Peyer's patch (tissue), 4 donors: ENCODE results near the gene ATP4A. TPM values are rescaled to one million over a fixed set of nuclear protein-coding genes. Genes with fewer than 3 reads are reported as not detected.

Experiments used
- DNase-seq, 3 donors: peaks; one replicate each; pipeline ENCODE4 v3.0.0-alpha.2; 2017 to 2019
- H3K27ac ChIP-seq, 4 donors: fragments of 200-600 bp; sonication (generic); one replicate each; pipeline ENCODE4 v1.5.1; 2016 to 2019
- H3K27me3 ChIP-seq, 2 donors: fragments of 200-600 bp; sonication (generic); one replicate each; pipeline ENCODE4 v1.5.1; 2019
- H3K36me3 ChIP-seq, 3 donors: fragments of 200-600 bp; sonication (generic); one replicate each; pipeline ENCODE4 v1.5.1; 2016 to 2019
- H3K4me1 ChIP-seq, 4 donors: fragments of 200-600 bp; sonication (generic); one replicate each; pipeline ENCODE4 v1.5.1; 2016 to 2019
- H3K4me3 ChIP-seq, 4 donors: fragments of 200-600 bp; sonication (generic); 1 replicate in 3 of 4; 2 replicates in 1 of 4; pipeline ENCODE4 v1.5.1; 2016 to 2019; ENCODE audit warnings: mild to moderate bottlenecking in 1 of 4
- H3K9me3 ChIP-seq, 4 donors: fragments of 200-600 bp; sonication (generic); one replicate each; pipeline ENCODE4 v1.5.1; 2016 to 2019; ENCODE audit warnings: mild to moderate bottlenecking in 1 of 4
- POLR2A ChIP-seq, 2 donors: fragments of 450-650 bp; IDR thresholded peaks; one replicate each; pipeline ENCODE4 v1.5.1; 2017; ENCODE audit warnings: antibody characterized with exemption in 2 of 2, mild to moderate bottlenecking in 2 of 2, moderate library complexity in 2 of 2
- total RNA-seq, 4 donors: library from RNA; depleted of rRNA; stranded (reverse); fragments of >200 nt; gene quantifications; one replicate each; pipeline ENCODE4 v1.1.0, GENCODE V29; 2016
- TF ChIP-seq, protein P1 (sequence below), 6 experiments: fragments of 450-650 bp in 4 of 6; fragments of 200-600 bp in 2 of 6; sonication (generic) in 1 of 6; IDR thresholded peaks; one replicate each; pipeline ENCODE4 v1.5.1; 2017 to 2019; ENCODE audit warnings: antibody characterized with exemption in 6 of 6, mild to moderate bottlenecking in 3 of 6, moderate library complexity in 1 of 6

Gene ATP4A
- total RNA-seq, 4 donors from 2014 or later = not detected

DNA sequence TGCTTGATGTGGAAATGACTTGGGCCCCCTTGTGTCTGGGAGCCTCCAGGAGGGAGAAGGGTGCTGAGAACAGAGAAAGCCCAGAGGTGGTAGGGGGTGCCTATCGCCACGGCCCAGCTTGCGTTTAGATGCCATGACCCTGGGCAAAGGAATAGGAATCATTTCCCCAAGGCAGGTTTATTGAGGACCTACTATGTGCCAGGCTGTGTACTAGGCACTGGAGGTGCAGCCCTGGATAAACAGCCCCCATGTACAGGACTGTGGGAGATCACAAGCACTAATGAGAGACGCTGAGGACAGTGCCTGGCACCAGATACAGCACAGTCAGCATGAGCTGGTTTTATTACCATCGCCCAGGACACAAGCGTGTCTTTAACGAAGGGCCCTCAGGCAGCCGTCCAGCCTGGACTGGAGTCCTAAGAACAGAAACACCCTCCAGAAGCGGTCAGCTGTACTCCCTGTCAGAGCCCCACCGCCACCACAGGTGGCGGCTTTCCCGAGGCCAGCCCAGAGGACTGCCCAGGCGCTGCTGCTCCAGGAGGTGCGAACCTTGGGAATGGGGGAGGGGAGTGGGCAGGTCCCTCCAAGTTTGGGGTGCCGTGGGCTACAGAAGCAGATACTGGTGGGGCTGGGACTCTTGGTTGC lies 13.5 kb downstream of the ATP4A start:
- TF ChIP-seq, protein P1, sequence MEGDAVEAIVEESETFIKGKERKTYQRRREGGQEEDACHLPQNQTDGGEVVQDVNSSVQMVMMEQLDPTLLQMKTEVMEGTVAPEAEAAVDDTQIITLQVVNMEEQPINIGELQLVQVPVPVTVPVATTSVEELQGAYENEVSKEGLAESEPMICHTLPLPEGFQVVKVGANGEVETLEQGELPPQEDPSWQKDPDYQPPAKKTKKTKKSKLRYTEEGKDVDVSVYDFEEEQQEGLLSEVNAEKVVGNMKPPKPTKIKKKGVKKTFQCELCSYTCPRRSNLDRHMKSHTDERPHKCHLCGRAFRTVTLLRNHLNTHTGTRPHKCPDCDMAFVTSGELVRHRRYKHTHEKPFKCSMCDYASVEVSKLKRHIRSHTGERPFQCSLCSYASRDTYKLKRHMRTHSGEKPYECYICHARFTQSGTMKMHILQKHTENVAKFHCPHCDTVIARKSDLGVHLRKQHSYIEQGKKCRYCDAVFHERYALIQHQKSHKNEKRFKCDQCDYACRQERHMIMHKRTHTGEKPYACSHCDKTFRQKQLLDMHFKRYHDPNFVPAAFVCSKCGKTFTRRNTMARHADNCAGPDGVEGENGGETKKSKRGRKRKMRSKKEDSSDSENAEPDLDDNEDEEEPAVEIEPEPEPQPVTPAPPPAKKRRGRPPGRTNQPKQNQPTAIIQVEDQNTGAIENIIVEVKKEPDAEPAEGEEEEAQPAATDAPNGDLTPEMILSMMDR (IDR thresholded peaks at IDR 0.05) = no peak
- TF ChIP-seq POLR2A (IDR thresholded peaks at IDR 0.05) = no peak
- H3K4me1 ChIP-seq = peaks cover 0 to 16% (median 9%) of the 10 kb centered on the region in 4 donors
- H3K27ac ChIP-seq = no peak overlapping the region

DNA sequence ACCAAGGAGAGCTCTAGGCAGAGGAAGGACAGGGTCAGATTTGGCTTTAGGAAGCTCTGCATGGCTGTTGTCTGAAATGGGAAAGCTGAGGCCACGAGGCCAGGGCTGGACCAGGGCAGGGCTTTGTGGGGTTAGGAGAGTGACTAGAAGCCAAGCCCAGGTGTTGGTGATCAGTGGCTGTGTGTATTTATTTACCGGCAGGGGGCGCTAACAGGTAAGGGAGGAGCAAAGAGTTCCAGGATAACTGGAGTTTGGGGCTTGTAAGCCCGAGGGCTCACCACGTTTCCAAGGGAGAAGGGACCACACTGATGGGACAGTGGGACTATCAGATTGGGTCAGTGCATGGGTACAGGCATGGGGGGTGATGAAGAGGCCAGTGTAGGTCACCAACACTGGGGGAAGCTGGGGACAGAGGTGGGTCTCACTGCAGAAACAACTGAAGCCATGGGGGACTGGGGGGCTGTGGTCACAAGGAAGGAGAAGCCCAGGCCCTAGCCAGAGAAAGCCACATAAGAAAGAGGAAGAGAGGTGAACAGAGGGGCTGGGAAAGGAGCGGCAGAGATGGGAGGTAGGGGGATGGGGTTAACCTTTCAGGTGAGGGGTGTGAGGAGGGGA lies 14.2 kb downstream of the ATP4A start:
- peaks cover 0 to 14% (median 0%) of the 10 kb centered on the region in 3 donors for H3K36me3 ChIP-seq
- H3K4me3 ChIP-seq = no peak overlapping the region
- no peaks in the 10 kb centered on the region for H3K27me3 ChIP-seq
- H3K27ac ChIP-seq = no peak overlapping the region
- H3K4me1 ChIP-seq = peaks cover 0 to 21% (median 9%) of the 10 kb centered on the region in 4 donors
- peak in 2 of 3 donors; percentile 36 to 78 for DNase-seq
- H3K9me3 ChIP-seq = no peaks in the 10 kb centered on the region
- TF ChIP-seq, protein P1 (IDR thresholded peaks at IDR 0.05) = peak; percentile 49 to 82 (median 68)
- no peak for TF ChIP-seq POLR2A (IDR thresholded peaks at IDR 0.05)

More for the DNA sequence above, 13.5 kb downstream of the ATP4A start:
- Histone ChIP-seq H3K9me3 (no peaks in the 10 kb centered on the region), H3K36me3 (peaks cover 0 to 14% (median 0%) of the 10 kb centered on the region in 3 donors), H3K4me3 (no peak overlapping the region), H3K27me3 (no peaks in the 10 kb centered on the region)
- DNase-seq = no peak

DNA sequence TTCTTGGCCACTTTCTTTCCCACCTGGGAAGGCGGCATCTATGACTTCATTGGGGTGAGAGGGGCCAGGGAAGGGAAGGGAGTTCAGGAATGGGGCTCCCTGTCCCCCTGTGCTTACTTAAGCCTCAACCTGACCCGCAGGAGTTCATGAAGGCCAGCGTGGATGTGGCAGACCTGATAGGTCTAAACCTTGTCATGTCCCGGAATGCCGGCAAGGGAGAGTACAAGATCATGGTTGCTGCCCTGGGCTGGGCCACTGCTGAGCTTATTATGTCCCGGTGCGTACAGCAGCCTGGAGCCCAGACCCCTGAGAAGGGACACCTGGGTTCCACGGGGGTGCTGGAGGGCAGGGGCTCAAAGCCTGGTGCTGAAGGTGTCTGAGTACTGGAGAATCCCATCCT lies 16.9 kb downstream of the ATP4A start:
- Histone ChIP-seq H3K4me3 (peak overlapping the region; percentile 70 to 94 (median 80)), H3K9me3 (no peaks in the 10 kb centered on the region), H3K27ac (peak overlapping the region in 1 of 4 donors; percentile 85), H3K27me3 (no peaks in the 10 kb centered on the region), H3K36me3 (peaks cover 0 to 14% (median 0%) of the 10 kb centered on the region in 3 donors), H3K4me1 (peaks cover 0 to 24% (median 9%) of the 10 kb centered on the region in 4 donors)
- TF ChIP-seq, protein P1 (IDR thresholded peaks at IDR 0.05) = no peak
- no peak for TF ChIP-seq POLR2A (IDR thresholded peaks at IDR 0.05)
- DNase-seq = no peak

DNA sequence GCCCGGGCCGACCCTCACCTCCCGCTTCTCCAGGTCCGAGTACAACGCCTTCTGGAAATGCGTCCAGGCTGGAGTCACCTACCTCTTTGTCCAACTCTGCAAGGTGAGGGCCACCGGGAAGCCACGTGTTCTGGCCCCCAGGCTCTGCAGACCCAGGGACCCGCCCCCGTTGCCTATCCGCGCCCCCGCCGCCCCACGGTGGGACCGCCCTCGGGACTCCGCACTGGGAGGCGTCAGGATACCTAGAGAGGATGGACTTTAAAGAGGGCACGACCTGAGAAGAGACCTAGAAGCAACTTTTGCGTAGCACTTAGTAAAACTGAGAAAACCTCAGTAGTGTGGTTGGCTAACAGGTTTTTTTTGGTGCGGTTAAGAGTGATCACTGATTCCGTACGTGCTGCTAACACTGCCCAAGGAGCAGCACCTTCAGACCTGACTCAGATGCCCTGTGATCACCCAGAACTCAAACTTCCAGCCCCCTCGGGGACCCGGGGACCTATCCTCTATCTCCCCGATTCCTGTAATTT lies 17.5 kb downstream of the ATP4A start:
- DNase-seq = peak; percentile 47 to 66 (median 55)

More for the DNA sequence above, 17.5 kb downstream of the ATP4A start:
- peak overlapping the region; percentile 70 to 94 (median 80) for H3K4me3 ChIP-seq
- peaks cover 0 to 14% (median 0%) of the 10 kb centered on the region in 3 donors for H3K36me3 ChIP-seq
- peaks cover 0 to 24% (median 9%) of the 10 kb centered on the region in 4 donors for H3K4me1 ChIP-seq
- peak overlapping the region; percentile 59 to 85 (median 76) for H3K27ac ChIP-seq
- no peaks in the 10 kb centered on the region for H3K9me3 ChIP-seq
- H3K27me3 ChIP-seq = no peaks in the 10 kb centered on the region
- TF ChIP-seq, protein P1 (IDR thresholded peaks at IDR 0.05) = no peak
- TF ChIP-seq POLR2A (IDR thresholded peaks at IDR 0.05) = no peak
